Measurements from ENCODE around the gene ACOT7.

GRCh38 chr1:6352138-6352563 is 41.4 kb downstream of the ACOT7 start:
- no peak for TF ChIP-seq CTCF (IDR thresholded peaks at IDR 0.05)
- TF ChIP-seq POLR2A (IDR thresholded peaks at IDR 0.05): no peak
- TF ChIP-seq POLR2AphosphoS5 (IDR thresholded peaks at IDR 0.05; ENCODE audit: insufficient read depth in 1 of 2, low read depth in 1 of 2): no peak
